Liver (tissue), 9 donors: ENCODE data around the gene CSF3R. TPM values are rescaled to one million over a fixed set of nuclear protein-coding genes. Genes with fewer than 3 reads are reported as not detected.

ENCODE experiments used
- DNase-seq: peaks from one replicate; pipeline ENCODE4 v3.0.0-alpha.2; 2017; ENCODE audit warnings: low spot score
- H3K27ac ChIP-seq, 2 donors: one replicate each; pipeline ENCODE4 v1.7.0; 2013; ENCODE audit warnings: inconsistent platforms in 2 of 2, low read length in 2 of 2, control low read depth in 1 of 2, low read depth in 1 of 2, mild to moderate bottlenecking in 1 of 2
- H3K27me3 ChIP-seq, 4 donors: one replicate each; pipeline versions ENCODE4 v1.6.1 to v1.7.0; 2013; ENCODE audit warnings: low read length in 3 of 4, inconsistent platforms in 1 of 4, mild to moderate bottlenecking in 1 of 4, moderate library complexity in 1 of 4; ENCODE audit not compliant: control insufficient read depth in 4 of 4, insufficient read depth in 4 of 4
- H3K36me3 ChIP-seq, 4 donors: one replicate each; pipeline versions ENCODE4 v1.6.1 to v1.7.0; 2013; ENCODE audit warnings: low read length in 3 of 4, mild to moderate bottlenecking in 3 of 4, low read depth in 1 of 4, moderate library complexity in 1 of 4; ENCODE audit not compliant: control insufficient read depth in 4 of 4, insufficient read depth in 3 of 4
- H3K4me1 ChIP-seq, 4 donors: one replicate each; pipeline versions ENCODE4 v1.6.1 to v1.7.0; 2013; ENCODE audit warnings: low read length in 3 of 4, mild to moderate bottlenecking in 3 of 4, moderate library complexity in 1 of 4; ENCODE audit not compliant: control insufficient read depth in 4 of 4, insufficient read depth in 4 of 4
- H3K4me3 ChIP-seq, 3 donors: one replicate each; pipeline versions ENCODE4 v1.6.1 to v1.7.0; 2013; ENCODE audit warnings: low read length in 3 of 3, control low read depth in 1 of 3, low read depth in 1 of 3, mild to moderate bottlenecking in 1 of 3
- H3K9ac ChIP-seq, 2 donors: one replicate each; pipeline ENCODE4 v1.7.0; 2013; ENCODE audit warnings: low read length in 2 of 2, mild to moderate bottlenecking in 2 of 2, moderate library complexity in 2 of 2, control low read depth in 1 of 2, low read depth in 1 of 2
- H3K9me3 ChIP-seq, 4 donors: one replicate each; pipeline versions ENCODE4 v1.6.1 to v1.7.0; 2013; ENCODE audit warnings: low read length in 3 of 4; ENCODE audit not compliant: control insufficient read depth in 4 of 4
- EGR1 ChIP-seq, 2 donors: IDR thresholded peaks; 2 replicates each; pipeline ENCODE4 v1.6.1; 2016 to 2018; ENCODE audit warnings: antibody characterized with exemption in 2 of 2, low read depth in 2 of 2
- FOXA1 ChIP-seq: IDR thresholded peaks from 2 replicates; pipeline ENCODE4 v1.6.1; 2016; ENCODE audit warnings: antibody characterized with exemption
- FOXA2 ChIP-seq: IDR thresholded peaks from 2 replicates; pipeline ENCODE4 v1.6.1; 2016; ENCODE audit warnings: antibody characterized with exemption
- GABPA ChIP-seq, 2 donors: IDR thresholded peaks in 1 of 2; conservative IDR thresholded peaks in 1 of 2; 2 replicates each; pipeline ENCODE4 v1.6.1; 2016; ENCODE audit warnings: antibody characterized with exemption in 2 of 2, mild to moderate bottlenecking in 1 of 2, moderate library complexity in 1 of 2
- HNF4G ChIP-seq: IDR thresholded peaks from 2 replicates; pipeline ENCODE4 v1.6.1; 2016; ENCODE audit warnings: antibody characterized with exemption
- JUND ChIP-seq, 2 donors: IDR thresholded peaks; 2 replicates each; pipeline ENCODE4 v1.6.1; 2016; ENCODE audit warnings: antibody characterized with exemption in 2 of 2
- RXRA ChIP-seq, 2 donors: IDR thresholded peaks; 2 replicates each; pipeline ENCODE4 v1.6.1; 2017 to 2018; ENCODE audit warnings: antibody characterized with exemption in 2 of 2, mild to moderate bottlenecking in 1 of 2
- YY1 ChIP-seq: IDR thresholded peaks from 2 replicates; pipeline ENCODE4 v1.6.1; 2016; ENCODE audit warnings: antibody characterized with exemption, mild to moderate bottlenecking
- WGBS: extraction: QIAGEN DNeasy Blood & Tissue Kit; methylation state at CpG from one replicate; pipeline ENCODE4 v1.1.7; 2013; 5-methylcytosine and 5-hydroxymethylcytosine counted together
- polyA plus RNA-seq, 2 donors: library from polyadenylated mRNA; stranded (reverse) in 1 of 2; unstranded in 1 of 2; fragments of 200-250 nt in 1 of 2; fragments of >200 nt in 1 of 2; fragmentation: Nextera tagmentation in 1 of 2; extraction: Ambion mirVana in 1 of 2; gene quantifications; one replicate each; pipeline versions ENCODE4 v1.2.1 to v1.2.3, GENCODE V29; 2013 to 2015
- total RNA-seq, 2 donors: library from RNA; depleted of rRNA; stranded (reverse); fragments of >200 nt; gene quantifications; one replicate each; pipeline ENCODE4 v1.2.3, GENCODE V29; 2014
- TF ChIP-seq, protein P1 (sequence below): IDR thresholded peaks from 2 replicates; pipeline ENCODE4 v1.6.1; 2016; ENCODE audit warnings: antibody characterized with exemption
- TF ChIP-seq, protein P2 (sequence below): IDR thresholded peaks from 2 replicates; pipeline ENCODE4 v1.6.1; 2016; ENCODE audit warnings: antibody characterized with exemption
- TF ChIP-seq, protein P3 (sequence below): fragments of 150-350 bp; IDR thresholded peaks from 2 replicates; pipeline ENCODE4 v1.5.1; 2017; ENCODE audit warnings: improper control_type of control experiment, low read depth, low read length; ENCODE audit not compliant: missing input control
- donor health status: healthy.
- donor health status: healthy.
- donor health status: healthy.
- donor health status: healthy.
- donor health status: healthy.

The CSF3R gene
- total and polyA plus RNA-seq, 4 donors: 6.7 to 81.3 (median 15.9) TPM

DNA sequence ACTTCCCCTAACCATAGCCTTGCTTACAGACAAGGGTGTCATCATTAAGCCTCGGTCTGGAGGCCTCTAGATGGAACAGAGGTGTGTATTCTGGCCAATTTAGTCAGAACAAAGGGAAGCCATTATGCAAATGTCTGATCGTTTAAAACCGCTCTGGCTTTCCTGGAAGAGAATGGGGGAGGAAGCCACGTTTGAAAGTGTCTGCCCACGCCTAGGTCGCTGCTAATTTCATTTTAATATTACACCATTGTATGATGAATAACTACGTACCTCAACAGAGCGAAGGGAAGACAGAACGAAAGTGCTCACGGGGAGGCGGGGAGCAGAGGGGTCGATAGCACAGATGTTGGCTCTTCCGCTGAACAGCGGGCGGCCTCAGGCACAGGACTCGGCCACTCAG lies 41.1 kb upstream of the CSF3R start:
- H3K4me1 ChIP-seq: no peaks in the 10 kb centered on the region
- DNase-seq: no peak

DNA sequence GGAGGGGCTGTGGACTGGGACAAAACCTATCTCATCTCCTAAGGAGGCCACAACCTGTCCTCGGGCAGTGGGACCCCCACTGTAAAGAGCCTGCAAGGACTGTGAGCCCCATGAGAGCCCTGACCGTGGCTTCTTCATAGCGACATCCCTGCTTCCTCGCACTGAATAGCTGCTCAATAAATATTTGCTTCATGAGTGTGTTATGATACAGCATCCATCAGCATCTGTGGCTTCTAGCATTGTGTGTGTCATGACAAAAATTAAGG lies 40.5 kb upstream of the CSF3R start:
- Histone ChIP-seq H3K4me3 (no peak overlapping the region), H3K4me1 (no peaks in the 10 kb centered on the region), H3K9me3 (no peaks in the 10 kb centered on the region), H3K27me3 (no peaks in the 10 kb centered on the region), H3K27ac (no peak overlapping the region), H3K36me3 (no peaks in the 10 kb centered on the region), H3K9ac (no peak overlapping the region)
- no peak for DNase-seq
- TF ChIP-seq, protein P1, sequence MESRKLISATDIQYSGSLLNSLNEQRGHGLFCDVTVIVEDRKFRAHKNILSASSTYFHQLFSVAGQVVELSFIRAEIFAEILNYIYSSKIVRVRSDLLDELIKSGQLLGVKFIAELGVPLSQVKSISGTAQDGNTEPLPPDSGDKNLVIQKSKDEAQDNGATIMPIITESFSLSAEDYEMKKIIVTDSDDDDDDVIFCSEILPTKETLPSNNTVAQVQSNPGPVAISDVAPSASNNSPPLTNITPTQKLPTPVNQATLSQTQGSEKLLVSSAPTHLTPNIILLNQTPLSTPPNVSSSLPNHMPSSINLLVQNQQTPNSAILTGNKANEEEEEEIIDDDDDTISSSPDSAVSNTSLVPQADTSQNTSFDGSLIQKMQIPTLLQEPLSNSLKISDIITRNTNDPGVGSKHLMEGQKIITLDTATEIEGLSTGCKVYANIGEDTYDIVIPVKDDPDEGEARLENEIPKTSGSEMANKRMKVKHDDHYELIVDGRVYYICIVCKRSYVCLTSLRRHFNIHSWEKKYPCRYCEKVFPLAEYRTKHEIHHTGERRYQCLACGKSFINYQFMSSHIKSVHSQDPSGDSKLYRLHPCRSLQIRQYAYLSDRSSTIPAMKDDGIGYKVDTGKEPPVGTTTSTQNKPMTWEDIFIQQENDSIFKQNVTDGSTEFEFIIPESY: no peak
- TF ChIP-seq FOXA2: no peak
- TF ChIP-seq GABPA (IDR thresholded peaks at IDR 0.05 in 1 of 2, conservative IDR thresholded peaks at IDR 0.05 in 1 of 2): no peak
- TF ChIP-seq, protein P2, sequence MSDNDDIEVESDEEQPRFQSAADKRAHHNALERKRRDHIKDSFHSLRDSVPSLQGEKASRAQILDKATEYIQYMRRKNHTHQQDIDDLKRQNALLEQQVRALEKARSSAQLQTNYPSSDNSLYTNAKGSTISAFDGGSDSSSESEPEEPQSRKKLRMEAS: no peak
- TF ChIP-seq YY1: no peak
- TF ChIP-seq, protein P3, sequence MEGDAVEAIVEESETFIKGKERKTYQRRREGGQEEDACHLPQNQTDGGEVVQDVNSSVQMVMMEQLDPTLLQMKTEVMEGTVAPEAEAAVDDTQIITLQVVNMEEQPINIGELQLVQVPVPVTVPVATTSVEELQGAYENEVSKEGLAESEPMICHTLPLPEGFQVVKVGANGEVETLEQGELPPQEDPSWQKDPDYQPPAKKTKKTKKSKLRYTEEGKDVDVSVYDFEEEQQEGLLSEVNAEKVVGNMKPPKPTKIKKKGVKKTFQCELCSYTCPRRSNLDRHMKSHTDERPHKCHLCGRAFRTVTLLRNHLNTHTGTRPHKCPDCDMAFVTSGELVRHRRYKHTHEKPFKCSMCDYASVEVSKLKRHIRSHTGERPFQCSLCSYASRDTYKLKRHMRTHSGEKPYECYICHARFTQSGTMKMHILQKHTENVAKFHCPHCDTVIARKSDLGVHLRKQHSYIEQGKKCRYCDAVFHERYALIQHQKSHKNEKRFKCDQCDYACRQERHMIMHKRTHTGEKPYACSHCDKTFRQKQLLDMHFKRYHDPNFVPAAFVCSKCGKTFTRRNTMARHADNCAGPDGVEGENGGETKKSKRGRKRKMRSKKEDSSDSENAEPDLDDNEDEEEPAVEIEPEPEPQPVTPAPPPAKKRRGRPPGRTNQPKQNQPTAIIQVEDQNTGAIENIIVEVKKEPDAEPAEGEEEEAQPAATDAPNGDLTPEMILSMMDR: no peak
- TF ChIP-seq EGR1 (IDR thresholded peaks at IDR 0.05; ENCODE audit: low read depth in 2 of 2): no peak
- no peak for TF ChIP-seq JUND (IDR thresholded peaks at IDR 0.05)
- TF ChIP-seq FOXA1: no peak
- 86% methylated on average over 4 of the region's 4 CpGs for whole genome bisulfite sequencing

More for the DNA sequence above, 41.1 kb upstream of the CSF3R start:
- no peaks in the 10 kb centered on the region for H3K27me3 ChIP-seq
- H3K27ac ChIP-seq: no peak overlapping the region
- no peak overlapping the region for H3K4me3 ChIP-seq
- no peaks in the 10 kb centered on the region for H3K9me3 ChIP-seq
- H3K9ac ChIP-seq: no peak overlapping the region
- no peak for TF ChIP-seq FOXA1
- TF ChIP-seq, protein P1: no peak
- no peak for TF ChIP-seq HNF4G
- no peak for TF ChIP-seq GABPA (IDR thresholded peaks at IDR 0.05 in 1 of 2, conservative IDR thresholded peaks at IDR 0.05 in 1 of 2)
- no peak for TF ChIP-seq RXRA (IDR thresholded peaks at IDR 0.05)
- 75% methylated on average over 16 of the region's 16 CpGs for WGBS
- H3K36me3 ChIP-seq: no peaks in the 10 kb centered on the region
